Panc1 (cell line): Measurements from ENCODE around the gene SLC7A5. TPM values are rescaled to one million over a fixed set of nuclear protein-coding genes. Genes with fewer than 3 reads are reported as not detected.

ENCODE experiments used
- ATAC-seq: fragments of 200-7000 bp; cut with Tn5 transposase; 2 replicates; pipeline ENCODE4 v1.9.1; 2020; ENCODE audit warnings: mild to moderate bottlenecking, moderate library complexity
- BruUV-seq: library from RNA; stranded (reverse); fragments of 400-500 nt; replicated peaks from 2 replicates; lab custom pipeline; 2021; lab: Mats Ljungman, UMichigan
- CTCF ChIA-PET: fragments of 300-600 bp; sonication (Branson Sonifier 250); formaldehyde crosslinking; loops from one replicate; lab custom pipeline; 2022; ENCODE audit warnings: antibody characterized with exemption; lab: Charles Lee
- POLR2A ChIA-PET: fragments of 300-600 bp; sonication (Branson Sonifier 250); formaldehyde crosslinking; loops from one replicate; lab custom pipeline; 2022; ENCODE audit warnings: antibody characterized with exemption; lab: Charles Lee
- DNase-seq: peaks from one replicate; pipeline ENCODE4 v3.0.0-alpha.2; 2010; ENCODE audit warnings: low read depth, low spot score
- H3K27ac ChIP-seq: 2 replicates; pipeline ENCODE4 v1.5.1; 2011; ENCODE audit warnings: mild to moderate bottlenecking, low read length, inconsistent platforms
- H3K27me3 ChIP-seq: fragments of 200-500 bp; sonication (Bioruptor generic); 2 replicates; pipeline ENCODE4 v1.6.0; 2014; ENCODE audit warnings: low read length, inconsistent platforms; ENCODE audit not compliant: control insufficient read depth, insufficient read depth
- H3K36me3 ChIP-seq: fragments of 200-500 bp; sonication (Bioruptor generic); 2 replicates; pipeline ENCODE4 v1.5.1; 2014; ENCODE audit warnings: inconsistent platforms, mild to moderate bottlenecking, low read length, moderate library complexity; ENCODE audit not compliant: control insufficient read depth, insufficient read depth
- H3K4me1 ChIP-seq: 2 replicates; pipeline ENCODE4 v1.5.1; 2011; ENCODE audit warnings: inconsistent platforms, mild to moderate bottlenecking, low read length, moderate library complexity; ENCODE audit not compliant: control insufficient read depth, insufficient read depth
- H3K4me3 ChIP-seq, 2 experiments: 2 replicates each; pipeline ENCODE4 v1.5.1; 2011 to 2012; ENCODE audit warnings: low read depth in 2 of 2, low read length in 2 of 2, mild to moderate bottlenecking in 2 of 2, inconsistent platforms in 1 of 2, moderate library complexity in 1 of 2
- H3K9me3 ChIP-seq: fragments of 200-500 bp; sonication (Bioruptor generic); 2 replicates; pipeline ENCODE4 v1.5.1; 2014; ENCODE audit warnings: low read depth, mild to moderate bottlenecking, inconsistent platforms, low read length, moderate library complexity; ENCODE audit not compliant: control insufficient read depth, insufficient read depth
- POLR2AphosphoS5 ChIP-seq: IDR thresholded peaks from 2 replicates; pipeline ENCODE4 v1.6.1; 2012; ENCODE audit warnings: mild to moderate bottlenecking, low read depth, low read length, moderate library complexity
- SIN3A ChIP-seq: IDR thresholded peaks from 2 replicates; pipeline ENCODE4 v1.6.1; 2012; ENCODE audit warnings: low read depth, mild to moderate bottlenecking, low read length, moderate library complexity, borderline replicate concordance; ENCODE audit not compliant: insufficient read depth
- TCF7L2 ChIP-seq: IDR thresholded peaks from 2 replicates; pipeline ENCODE4 v1.6.1; 2011; ENCODE audit warnings: mild to moderate bottlenecking, low read depth, low read length, inconsistent platforms
- in situ Hi-C: cut with HindIII; loops from 2 replicates; pipeline ENCODE4 v1.10.0; 2016; ENCODE audit warnings: low sequenced_read_pairs, low pct_unique_long_range_greater_than_20kb
- intact Hi-C: fragments of 100-400 bp; cut with micrococcal nuclease; formaldehyde crosslinking; loops from one replicate; pipeline ENCODE4 v1.10.0; 2022; ENCODE audit not compliant: unreplicated experiment
- total RNA-seq: library from RNA; stranded (reverse); gene quantifications from one replicate; pipeline ENCODE4 v1.2.1, GENCODE V29; 2021; ENCODE audit not compliant: unreplicated experiment
- TF ChIP-seq, protein P1 (sequence below): fragments of 450-650 bp; IDR thresholded peaks from 2 replicates; pipeline ENCODE4 v1.5.1; 2017; ENCODE audit warnings: mild to moderate bottlenecking
- TF ChIP-seq, protein P2 (sequence below), 2 experiments: IDR thresholded peaks; 2 replicates each; pipeline ENCODE4 v1.6.1; 2011 to 2012; ENCODE audit warnings: low read depth in 2 of 2, control low read depth in 1 of 2, low read length in 1 of 2, mild to moderate bottlenecking in 1 of 2, moderate library complexity in 1 of 2; ENCODE audit not compliant: insufficient read depth in 1 of 2

The SLC7A5 gene
- total RNA-seq, 1 experiment from 2014 or later: 231 TPM

DNA sequence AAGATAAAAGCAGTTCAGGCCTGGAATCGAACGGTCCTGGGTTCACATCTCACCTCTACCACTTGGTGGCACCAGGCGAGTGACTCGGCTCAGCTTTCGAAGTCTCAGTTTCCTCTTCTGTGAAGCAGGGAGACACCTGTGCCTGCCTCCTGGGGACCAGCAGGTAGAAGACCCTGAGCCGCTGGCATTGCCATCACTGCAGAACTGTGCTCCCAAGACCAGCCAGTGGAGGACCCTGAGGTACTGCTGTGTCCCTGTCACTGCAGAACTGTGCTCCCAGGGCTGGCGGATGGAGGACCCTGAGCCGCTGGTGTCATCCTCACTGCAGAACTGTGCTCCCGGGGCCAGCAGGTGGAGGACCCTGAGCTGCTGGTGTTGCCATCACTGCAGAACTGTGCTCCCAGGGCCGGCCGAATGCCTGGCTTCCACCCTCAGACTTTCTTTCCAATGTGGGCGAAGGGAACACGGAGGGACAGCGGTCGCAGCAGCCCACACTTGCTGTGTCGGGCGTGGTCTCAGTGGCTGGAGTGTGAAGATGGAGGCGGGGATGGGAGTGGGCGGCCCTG is 8.7 kb upstream of the SLC7A5 start:
- no peaks in the 10 kb centered on the region for H3K36me3 ChIP-seq
- ATAC-seq (peak; percentile 58; the same call in 1 of the 2 replicates), DNase-seq (no peak)
- no TSS peak for BruUV-seq
- H3K4me1 ChIP-seq: no peaks in the 10 kb centered on the region; the same call in 1 of the 2 replicates
- in situ Hi-C loops: no loop called here
- ChIA-PET POLR2A (no interaction called here), CTCF (no interaction called here)
- TF ChIP-seq, protein P1, sequence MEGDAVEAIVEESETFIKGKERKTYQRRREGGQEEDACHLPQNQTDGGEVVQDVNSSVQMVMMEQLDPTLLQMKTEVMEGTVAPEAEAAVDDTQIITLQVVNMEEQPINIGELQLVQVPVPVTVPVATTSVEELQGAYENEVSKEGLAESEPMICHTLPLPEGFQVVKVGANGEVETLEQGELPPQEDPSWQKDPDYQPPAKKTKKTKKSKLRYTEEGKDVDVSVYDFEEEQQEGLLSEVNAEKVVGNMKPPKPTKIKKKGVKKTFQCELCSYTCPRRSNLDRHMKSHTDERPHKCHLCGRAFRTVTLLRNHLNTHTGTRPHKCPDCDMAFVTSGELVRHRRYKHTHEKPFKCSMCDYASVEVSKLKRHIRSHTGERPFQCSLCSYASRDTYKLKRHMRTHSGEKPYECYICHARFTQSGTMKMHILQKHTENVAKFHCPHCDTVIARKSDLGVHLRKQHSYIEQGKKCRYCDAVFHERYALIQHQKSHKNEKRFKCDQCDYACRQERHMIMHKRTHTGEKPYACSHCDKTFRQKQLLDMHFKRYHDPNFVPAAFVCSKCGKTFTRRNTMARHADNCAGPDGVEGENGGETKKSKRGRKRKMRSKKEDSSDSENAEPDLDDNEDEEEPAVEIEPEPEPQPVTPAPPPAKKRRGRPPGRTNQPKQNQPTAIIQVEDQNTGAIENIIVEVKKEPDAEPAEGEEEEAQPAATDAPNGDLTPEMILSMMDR: peak; percentile 57
- no peak for TF ChIP-seq SIN3A
- no peak for TF ChIP-seq TCF7L2
- TF ChIP-seq, protein P2, sequence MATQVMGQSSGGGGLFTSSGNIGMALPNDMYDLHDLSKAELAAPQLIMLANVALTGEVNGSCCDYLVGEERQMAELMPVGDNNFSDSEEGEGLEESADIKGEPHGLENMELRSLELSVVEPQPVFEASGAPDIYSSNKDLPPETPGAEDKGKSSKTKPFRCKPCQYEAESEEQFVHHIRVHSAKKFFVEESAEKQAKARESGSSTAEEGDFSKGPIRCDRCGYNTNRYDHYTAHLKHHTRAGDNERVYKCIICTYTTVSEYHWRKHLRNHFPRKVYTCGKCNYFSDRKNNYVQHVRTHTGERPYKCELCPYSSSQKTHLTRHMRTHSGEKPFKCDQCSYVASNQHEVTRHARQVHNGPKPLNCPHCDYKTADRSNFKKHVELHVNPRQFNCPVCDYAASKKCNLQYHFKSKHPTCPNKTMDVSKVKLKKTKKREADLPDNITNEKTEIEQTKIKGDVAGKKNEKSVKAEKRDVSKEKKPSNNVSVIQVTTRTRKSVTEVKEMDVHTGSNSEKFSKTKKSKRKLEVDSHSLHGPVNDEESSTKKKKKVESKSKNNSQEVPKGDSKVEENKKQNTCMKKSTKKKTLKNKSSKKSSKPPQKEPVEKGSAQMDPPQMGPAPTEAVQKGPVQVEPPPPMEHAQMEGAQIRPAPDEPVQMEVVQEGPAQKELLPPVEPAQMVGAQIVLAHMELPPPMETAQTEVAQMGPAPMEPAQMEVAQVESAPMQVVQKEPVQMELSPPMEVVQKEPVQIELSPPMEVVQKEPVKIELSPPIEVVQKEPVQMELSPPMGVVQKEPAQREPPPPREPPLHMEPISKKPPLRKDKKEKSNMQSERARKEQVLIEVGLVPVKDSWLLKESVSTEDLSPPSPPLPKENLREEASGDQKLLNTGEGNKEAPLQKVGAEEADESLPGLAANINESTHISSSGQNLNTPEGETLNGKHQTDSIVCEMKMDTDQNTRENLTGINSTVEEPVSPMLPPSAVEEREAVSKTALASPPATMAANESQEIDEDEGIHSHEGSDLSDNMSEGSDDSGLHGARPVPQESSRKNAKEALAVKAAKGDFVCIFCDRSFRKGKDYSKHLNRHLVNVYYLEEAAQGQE (IDR thresholded peaks at IDR 0.05; ENCODE audit: insufficient read depth in 1 of 2, low read depth in 2 of 2, low read length in 1 of 2): no peak
- TF ChIP-seq POLR2AphosphoS5: no peak
- intact Hi-C loops: no loop called here
- H3K27ac ChIP-seq: no peak overlapping the region
- H3K4me3 ChIP-seq: no peak overlapping the region
- H3K27me3 ChIP-seq: no peaks in the 10 kb centered on the region
- no peaks in the 10 kb centered on the region for H3K9me3 ChIP-seq

DNA sequence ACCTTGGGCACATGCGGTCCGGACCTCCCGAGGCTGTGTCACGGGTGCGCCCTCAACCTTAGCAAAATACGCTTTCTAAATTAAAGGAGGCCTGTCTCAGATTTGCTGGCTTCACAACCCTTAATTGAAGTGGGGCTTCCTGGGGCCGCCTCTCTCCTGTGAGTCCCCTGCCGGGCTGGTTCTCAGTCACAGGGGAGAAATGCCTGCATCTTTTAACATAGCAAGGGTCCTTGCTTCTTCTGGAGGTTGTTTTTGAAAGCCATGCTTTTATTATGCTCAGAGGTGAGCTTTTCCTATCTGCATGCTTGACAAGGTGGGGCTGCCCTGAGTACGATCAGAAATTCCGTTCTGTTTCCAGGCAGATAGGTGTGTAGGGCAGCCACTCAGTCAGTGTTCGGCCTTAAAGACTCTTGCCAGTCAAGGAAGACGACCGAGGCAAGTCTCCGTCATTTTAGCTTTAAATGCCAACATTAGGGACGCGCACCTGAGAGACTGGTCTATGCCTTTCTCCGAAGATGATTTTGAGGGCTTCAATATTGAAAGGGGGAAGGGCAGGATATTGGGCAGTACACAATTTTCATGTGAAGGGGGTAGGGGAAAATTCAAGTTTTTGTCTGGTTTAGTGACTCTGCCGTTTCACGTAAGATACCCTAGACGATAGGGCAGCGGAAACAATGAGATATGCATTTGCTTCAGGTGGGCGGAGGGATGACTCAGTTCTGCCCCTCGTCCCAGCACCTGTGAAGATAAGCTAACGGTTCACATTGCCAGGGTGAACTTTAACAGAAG is 5.5 kb upstream of the SLC7A5 start:
- no TSS peak for BruUV-seq
- in situ Hi-C loops: no loop called here
- ChIA-PET CTCF (interaction anchor here (0.7 kb wide), 1 partner anchor 90 kb away, joined by 6 read pairs; no protein-coding TSS in a partner anchor), POLR2A (no interaction called here)
- DNase-seq (no peak), ATAC-seq (no peak)
- Histone ChIP-seq H3K36me3 (no peaks in the 10 kb centered on the region), H3K27ac (no peak overlapping the region), H3K4me3 (no peak overlapping the region), H3K4me1 (peaks cover 9% of the 10 kb centered on the region), H3K9me3 (no peaks in the 10 kb centered on the region), H3K27me3 (no peaks in the 10 kb centered on the region)
- no peak for TF ChIP-seq TCF7L2
- intact Hi-C loops: no loop called here
